Activated CD4-positive, alpha-beta T cell treated with anti-CD3 and anti-CD28 coated beads, Interleukin-2, amount 50 U/mL, for 1 hour (primary cell): ENCODE data around the gene RETN.

ENCODE experiments used
- DNase-seq: peaks from one replicate; pipeline ENCODE4 v3.0.0-alpha.2; 2020

RETN gene

DNA sequence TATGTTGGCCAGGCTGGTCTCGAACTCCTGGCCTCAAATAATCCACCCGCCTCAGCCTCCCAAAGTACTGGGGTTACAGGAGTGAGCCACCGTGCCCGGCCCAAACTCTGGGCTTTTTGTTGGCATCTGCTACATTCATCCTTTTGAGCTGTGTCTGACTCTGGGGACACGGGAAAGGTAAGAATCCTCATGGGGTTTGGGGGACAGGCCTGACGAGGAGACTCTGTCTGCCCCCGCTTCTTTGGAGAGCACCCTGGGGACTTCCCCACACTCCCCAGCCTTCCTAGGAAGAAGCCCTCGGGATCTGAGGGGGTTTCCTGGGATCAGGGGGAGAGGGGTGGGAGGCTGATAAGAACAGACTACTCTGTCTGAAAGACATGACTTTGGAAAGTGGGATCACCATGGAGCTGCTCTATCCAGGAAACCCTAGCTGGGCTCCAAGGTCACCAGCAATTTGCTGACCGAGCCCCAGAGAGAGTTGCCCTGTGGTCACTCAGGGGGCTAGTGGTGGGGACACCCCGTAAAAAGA is 41.1 kb downstream of the RETN start:
- no peak for DNase-seq

DNA sequence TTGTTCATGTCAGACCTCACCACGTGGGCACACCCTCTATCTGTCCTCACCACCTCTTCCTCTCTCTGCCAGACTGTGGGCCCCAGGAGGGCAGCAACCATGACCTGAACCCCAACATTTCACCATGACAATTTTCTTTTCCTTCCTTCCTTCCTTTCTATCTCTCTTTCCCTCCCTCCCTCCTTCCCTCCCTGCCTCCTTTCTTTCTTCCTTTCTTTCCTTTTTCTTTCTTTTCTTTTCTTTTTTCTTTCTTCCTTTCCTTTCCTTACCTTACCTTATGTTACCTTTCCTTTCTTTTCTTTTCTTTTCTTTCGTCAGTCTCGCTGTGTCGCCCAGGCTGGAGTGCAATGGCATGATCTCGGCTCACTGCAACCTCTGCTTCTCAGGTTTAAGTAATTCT is 41.8 kb downstream of the RETN start:
- DNase-seq, result no peak

DNA sequence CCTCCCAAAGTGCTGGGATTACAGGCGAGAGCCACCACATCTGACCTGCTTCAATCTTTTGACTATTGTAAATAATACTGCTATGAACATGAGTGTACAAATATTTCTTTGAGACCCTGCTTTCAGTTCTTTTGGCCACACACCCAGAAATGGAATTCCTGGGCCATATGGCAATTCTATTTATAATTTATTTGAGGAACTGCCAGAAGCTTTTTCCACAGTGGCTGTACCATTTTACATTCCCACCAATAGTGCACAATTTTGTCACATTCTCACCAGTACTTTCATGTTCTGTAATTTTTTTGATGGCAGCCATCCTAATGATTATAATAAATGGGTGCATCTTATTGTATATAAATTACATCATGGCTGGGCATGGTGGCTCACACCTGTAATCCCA is 46.8 kb downstream of the RETN start:
- DNase-seq, result no peak

DNA sequence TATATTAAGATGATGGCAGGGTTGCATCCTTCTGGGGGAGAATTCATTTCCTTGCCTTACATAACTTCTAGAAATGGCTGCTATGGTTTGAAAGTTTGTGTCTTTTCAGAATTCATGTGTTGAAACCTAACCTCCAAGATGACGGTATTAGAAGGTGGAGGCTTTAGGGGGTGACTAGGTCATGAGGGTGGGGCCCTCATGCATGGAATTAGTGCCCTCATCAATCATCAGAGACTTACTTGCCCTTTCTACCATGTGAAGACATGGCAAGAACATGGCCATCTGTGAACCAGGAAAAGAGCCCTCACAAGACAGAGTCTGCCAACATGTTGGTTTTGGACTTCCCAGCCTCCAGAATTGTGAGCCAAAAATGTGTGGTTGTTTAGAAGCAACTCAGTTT is 47.9 kb downstream of the RETN start:
- no peak for DNase-seq

DNA sequence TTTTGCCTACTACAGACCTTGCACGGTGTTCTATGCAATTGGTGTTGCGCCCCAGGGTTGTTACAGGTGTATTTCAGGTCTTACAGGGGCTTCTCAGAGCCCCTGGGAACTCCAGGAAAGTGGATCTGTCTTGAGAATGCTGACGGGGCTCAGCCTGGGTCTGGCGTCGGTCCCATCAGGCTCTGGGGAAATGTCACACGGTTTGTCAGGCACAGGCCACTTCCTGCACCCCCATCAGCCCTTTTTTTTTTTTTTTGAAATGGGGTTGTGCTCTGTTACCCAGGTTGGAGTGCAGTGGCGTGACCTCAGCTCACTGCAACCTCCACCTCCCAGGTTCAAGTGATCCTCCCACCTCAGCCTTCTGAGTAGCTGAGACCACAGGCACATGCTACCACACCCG is 49.8 kb downstream of the RETN start:
- DNase-seq, result no peak
